ENCODE measurements around the gene SEPTIN7. TPM values are rescaled to one million over a fixed set of nuclear protein-coding genes. Genes with fewer than 3 reads are reported as not detected.

Gene SEPTIN7
- total RNA-seq, 1 donor = 244 TPM

DNA sequence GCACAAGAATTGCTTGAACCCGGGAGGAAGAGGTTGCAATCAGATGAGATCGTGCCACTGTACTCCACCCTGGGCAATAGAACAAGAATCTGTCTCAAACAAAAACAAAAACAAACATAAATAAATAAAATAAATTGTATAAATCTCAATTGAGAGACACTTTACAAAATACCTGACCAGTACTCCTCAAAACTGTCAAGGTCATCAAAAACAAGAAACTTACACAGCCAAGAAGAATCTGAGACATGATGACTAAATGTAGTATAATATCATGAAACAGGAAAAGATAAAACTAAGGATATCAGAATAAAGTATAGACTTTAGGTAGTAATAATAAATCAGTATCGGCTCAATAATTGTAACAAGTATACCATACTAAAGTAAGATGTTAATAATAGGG lies 26.9 kb upstream of the SEPTIN7 start:
- TF ChIP-seq, protein P1, sequence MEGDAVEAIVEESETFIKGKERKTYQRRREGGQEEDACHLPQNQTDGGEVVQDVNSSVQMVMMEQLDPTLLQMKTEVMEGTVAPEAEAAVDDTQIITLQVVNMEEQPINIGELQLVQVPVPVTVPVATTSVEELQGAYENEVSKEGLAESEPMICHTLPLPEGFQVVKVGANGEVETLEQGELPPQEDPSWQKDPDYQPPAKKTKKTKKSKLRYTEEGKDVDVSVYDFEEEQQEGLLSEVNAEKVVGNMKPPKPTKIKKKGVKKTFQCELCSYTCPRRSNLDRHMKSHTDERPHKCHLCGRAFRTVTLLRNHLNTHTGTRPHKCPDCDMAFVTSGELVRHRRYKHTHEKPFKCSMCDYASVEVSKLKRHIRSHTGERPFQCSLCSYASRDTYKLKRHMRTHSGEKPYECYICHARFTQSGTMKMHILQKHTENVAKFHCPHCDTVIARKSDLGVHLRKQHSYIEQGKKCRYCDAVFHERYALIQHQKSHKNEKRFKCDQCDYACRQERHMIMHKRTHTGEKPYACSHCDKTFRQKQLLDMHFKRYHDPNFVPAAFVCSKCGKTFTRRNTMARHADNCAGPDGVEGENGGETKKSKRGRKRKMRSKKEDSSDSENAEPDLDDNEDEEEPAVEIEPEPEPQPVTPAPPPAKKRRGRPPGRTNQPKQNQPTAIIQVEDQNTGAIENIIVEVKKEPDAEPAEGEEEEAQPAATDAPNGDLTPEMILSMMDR (IDR thresholded peaks at IDR 0.05; ENCODE audit: insufficient read depth, low read depth, low read length) = no peak
- DNase-seq (ENCODE audit: low read depth) = no peak
- H3K4me3 ChIP-seq (ENCODE audit: low read depth, low read length) = no peak overlapping the region

GRCh38 chr7:35776686-35777085 lies 24.2 kb upstream of the SEPTIN7 start:
- TF ChIP-seq, protein P1 (IDR thresholded peaks at IDR 0.05; ENCODE audit: insufficient read depth, low read depth, low read length) = no peak

DNA sequence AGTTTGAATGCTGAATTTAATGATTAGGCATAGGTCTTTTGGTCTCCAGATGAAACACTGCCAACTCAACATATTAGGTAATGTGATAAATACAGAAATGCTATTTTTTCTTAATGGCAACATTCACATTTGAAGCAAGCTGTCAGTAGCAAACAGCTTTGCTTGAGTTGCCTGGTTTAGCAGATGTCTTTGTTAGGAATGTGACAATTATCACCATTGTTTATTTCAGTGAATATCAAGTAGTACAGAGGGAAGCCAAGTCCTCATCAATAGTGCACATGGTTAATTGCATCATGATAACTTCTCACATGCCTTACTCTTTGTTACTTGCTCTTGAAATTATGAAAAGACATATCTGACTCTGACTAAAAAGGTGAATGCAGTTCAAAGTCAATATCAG lies 23.7 kb upstream of the SEPTIN7 start:
- TF ChIP-seq, protein P1 (IDR thresholded peaks at IDR 0.05; ENCODE audit: insufficient read depth, low read depth, low read length) = no peak
- H3K4me3 ChIP-seq (ENCODE audit: low read depth, low read length) = no peak overlapping the region
- DNase-seq (ENCODE audit: low read depth) = no peak

More at GRCh38 chr7:35776686-35777085, 24.2 kb upstream of the SEPTIN7 start:
- no peak for DNase-seq (ENCODE audit: low read depth)
- no peak overlapping the region for H3K4me3 ChIP-seq (ENCODE audit: low read depth, low read length)

DNA sequence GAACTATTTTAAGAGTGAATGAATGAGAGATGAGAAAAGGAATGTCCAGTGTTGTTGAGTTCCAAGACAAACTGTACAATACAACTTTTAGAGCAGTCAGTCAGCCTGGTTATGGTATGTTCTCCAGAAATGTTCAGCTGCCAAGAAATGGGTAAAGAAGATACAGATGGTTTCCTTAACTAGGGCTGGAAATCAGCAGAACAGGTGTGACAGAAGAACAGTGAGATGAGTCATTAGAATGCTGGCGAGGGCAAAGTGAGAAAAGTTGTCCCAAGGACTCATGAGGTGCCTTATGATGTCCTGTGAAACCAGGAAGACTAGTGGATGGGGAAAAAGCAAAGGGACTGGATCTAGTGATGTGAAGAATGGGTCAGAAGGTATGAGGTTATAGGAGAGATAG lies 20.8 kb upstream of the SEPTIN7 start:
- no peak for DNase-seq (ENCODE audit: low read depth)
- TF ChIP-seq, protein P1 (IDR thresholded peaks at IDR 0.05; ENCODE audit: insufficient read depth, low read depth, low read length) = no peak
- no peak overlapping the region for H3K4me3 ChIP-seq (ENCODE audit: low read depth, low read length)

DNA sequence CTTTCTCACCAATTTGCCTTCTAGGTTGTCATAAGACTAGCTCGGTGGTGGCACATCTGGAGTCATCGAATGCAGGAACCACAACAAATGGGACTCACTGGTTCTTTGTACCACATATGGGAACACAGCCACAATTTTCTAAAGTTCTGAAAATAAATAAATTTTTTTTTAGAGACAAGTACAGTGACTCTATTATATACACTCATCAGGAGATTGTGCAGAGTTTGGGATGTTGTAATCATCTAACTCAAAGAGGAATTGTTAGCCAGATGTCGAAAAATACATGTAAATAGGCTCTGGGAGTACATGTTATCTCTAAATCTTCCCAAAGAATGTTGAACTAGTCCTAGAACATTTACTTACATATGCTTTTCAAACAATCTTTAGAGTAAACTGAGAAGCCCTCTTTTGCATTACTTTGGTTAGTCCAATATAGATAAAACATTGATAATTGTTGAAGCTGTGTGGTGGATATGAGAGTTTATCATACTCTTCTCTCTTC lies 19.6 kb upstream of the SEPTIN7 start:
- H3K4me3 ChIP-seq (ENCODE audit: low read depth, low read length) = no peak overlapping the region
- TF ChIP-seq, protein P1 (IDR thresholded peaks at IDR 0.05; ENCODE audit: insufficient read depth, low read depth, low read length) = no peak
- DNase-seq (ENCODE audit: low read depth) = peak; percentile 97

DNA sequence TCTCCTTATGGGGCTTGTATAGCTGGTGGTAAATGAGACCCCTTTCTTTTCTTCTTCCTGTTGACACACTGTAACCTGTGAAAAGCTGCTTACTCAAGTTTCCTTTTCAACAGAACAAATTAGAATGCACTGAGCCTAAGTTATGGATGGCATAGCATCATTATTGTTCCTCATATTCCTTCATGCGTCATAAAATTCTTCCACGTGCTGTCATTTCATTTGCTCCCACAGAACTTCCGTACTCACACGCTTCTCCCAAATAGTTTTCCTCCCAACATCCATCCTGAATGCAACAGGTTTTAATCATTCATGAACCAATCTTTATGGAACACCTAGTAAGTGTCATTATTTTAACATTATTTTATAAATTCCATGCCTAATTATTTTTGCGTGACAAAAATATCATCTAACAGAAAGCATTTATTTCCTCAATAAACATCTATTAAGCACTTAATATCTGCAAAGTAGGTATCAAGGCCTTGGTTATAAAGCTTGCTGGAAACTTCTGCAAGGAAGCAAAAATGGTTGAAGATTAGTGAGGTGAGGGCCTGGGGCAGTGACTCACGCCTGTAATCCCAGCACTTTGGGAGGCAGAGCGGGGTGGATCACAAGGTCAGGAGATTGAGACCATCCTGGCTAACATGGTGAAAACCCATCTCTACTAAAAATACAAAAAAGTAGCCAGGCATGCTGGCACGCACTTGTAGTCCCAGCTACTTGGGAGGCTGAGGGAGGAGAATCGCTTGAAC lies 18.9 kb upstream of the SEPTIN7 start:
- H3K4me3 ChIP-seq (ENCODE audit: low read depth, low read length) = no peak overlapping the region
- TF ChIP-seq, protein P1 (IDR thresholded peaks at IDR 0.05; ENCODE audit: insufficient read depth, low read depth, low read length) = no peak
- DNase-seq (ENCODE audit: low read depth) = peak; percentile 72

Measured in fibroblast of villous mesenchyme (primary cell).